OCI-LY3 (cell line): ENCODE results near the gene PTTG1IP.

Experiments used
- H2AFZ ChIP-seq: fragments of 200-600, 300-600 bp; shearing (Covaris generic); 2 replicates; pipeline ENCODE4 v1.6.0; 2014; ENCODE audit warnings: antibody characterized with exemption, low read depth, low read length
- H3K27ac ChIP-seq: fragments of 200-600, 300-600 bp; sonication (generic); 2 replicates; pipeline ENCODE4 v1.5.1; 2014; ENCODE audit warnings: mild to moderate bottlenecking, low read length, moderate library complexity, mixed read lengths
- H3K27me3 ChIP-seq: fragments of 200-600, 300-600 bp; sonication (generic); 2 replicates; pipeline ENCODE4 v1.6.1; 2014; ENCODE audit warnings: low read depth, low read length, mixed read lengths
- H3K36me3 ChIP-seq: fragments of 200-600, 300-600 bp; sonication (generic); replicated peaks from 2 replicates; pipeline ENCODE3; 2014; ENCODE audit warnings: low read depth, low read length, mixed read lengths
- H3K4me1 ChIP-seq: fragments of 300-600, 200-600 bp; sonication (generic); 2 replicates; pipeline ENCODE4 v1.6.1; 2014; ENCODE audit warnings: low read length, mixed read lengths
- H3K4me2 ChIP-seq: fragments of 200-600, 300-600 bp; sonication (generic); 2 replicates; pipeline ENCODE4 v1.6.1; 2014; ENCODE audit warnings: low read length, mixed read lengths
- H3K4me3 ChIP-seq: fragments of 300-600, 200-600 bp; sonication (generic); 2 replicates; pipeline ENCODE4 v1.5.1; 2014; ENCODE audit warnings: antibody characterized with exemption, mild to moderate bottlenecking, low read length, moderate library complexity
- H3K79me2 ChIP-seq: fragments of 300-600, 200-600 bp; shearing (Covaris generic); 2 replicates; pipeline ENCODE4 v1.6.1; 2014; ENCODE audit warnings: mild to moderate bottlenecking, low read length, mixed read lengths
- H3K9ac ChIP-seq: fragments of 300-600, 200-600 bp; shearing (Covaris generic); 2 replicates; pipeline ENCODE4 v1.6.0; 2014; ENCODE audit warnings: mild to moderate bottlenecking, low read length, moderate library complexity
- H3K9me3 ChIP-seq: fragments of 200-600, 300-600 bp; shearing (Covaris generic); 2 replicates; pipeline ENCODE4 v1.6.1; 2014; ENCODE audit warnings: low read length, mixed read lengths; ENCODE audit not compliant: insufficient read depth
- H4K20me1 ChIP-seq: fragments of 200-600, 300-600 bp; sonication (generic); 2 replicates; pipeline ENCODE4 v1.6.1; 2016; ENCODE audit warnings: low read length, mixed read lengths; ENCODE audit not compliant: insufficient read depth
- EZH2phosphoT487 ChIP-seq: fragments of 200-600 bp; shearing (Covaris generic); IDR thresholded peaks from 2 replicates; pipeline ENCODE4 v1.6.1; 2018; ENCODE audit warnings: antibody characterized with exemption, mixed run types, low read depth
- TF ChIP-seq, protein P1 (sequence below): fragments of 200-600, 300-600 bp; sonication (generic); IDR thresholded peaks from 2 replicates; pipeline ENCODE4 v1.5.1; 2014; ENCODE audit warnings: antibody characterized with exemption, low read length, low read depth

PTTG1IP gene

DNA sequence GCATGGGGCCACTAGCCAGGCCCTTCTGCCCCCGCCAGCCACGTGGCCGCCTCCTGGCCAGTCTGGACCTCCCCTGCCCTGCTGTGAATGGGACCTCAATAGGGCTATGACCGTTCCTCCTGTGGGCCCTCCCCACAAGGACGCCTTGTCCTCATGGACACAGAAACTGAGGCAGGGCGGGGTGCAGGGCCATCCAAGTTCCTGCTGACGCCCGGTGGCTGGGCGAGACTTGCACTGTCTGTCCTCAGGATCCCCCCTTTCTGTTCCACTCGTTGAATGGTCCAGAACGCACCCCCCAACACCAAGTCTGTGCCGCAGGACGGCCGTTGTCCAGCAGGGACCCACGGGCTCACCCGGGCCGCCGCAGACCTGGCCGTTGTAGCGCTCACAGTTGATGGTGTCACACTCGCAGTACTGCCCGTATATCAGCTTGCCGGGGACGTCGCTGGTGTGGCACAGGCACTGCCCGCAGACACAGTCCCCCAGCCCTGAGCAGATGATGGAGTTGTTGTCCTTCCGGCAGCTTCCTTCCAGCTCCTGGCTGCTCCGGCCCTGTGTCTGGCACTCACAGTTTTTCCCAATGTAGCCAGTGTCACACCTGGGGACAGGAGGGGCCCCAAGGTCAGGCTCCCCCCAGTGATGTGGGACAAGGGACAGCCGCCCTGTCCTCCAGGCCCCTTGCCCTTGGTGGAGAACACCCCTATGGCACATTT lies 16.3 kb upstream of the PTTG1IP start:
- H3K27ac ChIP-seq = no peak overlapping the region
- H3K27me3 ChIP-seq = no peaks in the 10 kb centered on the region
- no peaks in the 10 kb centered on the region for H3K4me1 ChIP-seq
- H3K4me3 ChIP-seq = no peak overlapping the region
- H3K9ac ChIP-seq = no peak overlapping the region
- H3K79me2 ChIP-seq = no peaks in the 10 kb centered on the region
- TF ChIP-seq EZH2phosphoT487 = no peak
- TF ChIP-seq, protein P1, sequence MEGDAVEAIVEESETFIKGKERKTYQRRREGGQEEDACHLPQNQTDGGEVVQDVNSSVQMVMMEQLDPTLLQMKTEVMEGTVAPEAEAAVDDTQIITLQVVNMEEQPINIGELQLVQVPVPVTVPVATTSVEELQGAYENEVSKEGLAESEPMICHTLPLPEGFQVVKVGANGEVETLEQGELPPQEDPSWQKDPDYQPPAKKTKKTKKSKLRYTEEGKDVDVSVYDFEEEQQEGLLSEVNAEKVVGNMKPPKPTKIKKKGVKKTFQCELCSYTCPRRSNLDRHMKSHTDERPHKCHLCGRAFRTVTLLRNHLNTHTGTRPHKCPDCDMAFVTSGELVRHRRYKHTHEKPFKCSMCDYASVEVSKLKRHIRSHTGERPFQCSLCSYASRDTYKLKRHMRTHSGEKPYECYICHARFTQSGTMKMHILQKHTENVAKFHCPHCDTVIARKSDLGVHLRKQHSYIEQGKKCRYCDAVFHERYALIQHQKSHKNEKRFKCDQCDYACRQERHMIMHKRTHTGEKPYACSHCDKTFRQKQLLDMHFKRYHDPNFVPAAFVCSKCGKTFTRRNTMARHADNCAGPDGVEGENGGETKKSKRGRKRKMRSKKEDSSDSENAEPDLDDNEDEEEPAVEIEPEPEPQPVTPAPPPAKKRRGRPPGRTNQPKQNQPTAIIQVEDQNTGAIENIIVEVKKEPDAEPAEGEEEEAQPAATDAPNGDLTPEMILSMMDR = no peak
- H2AFZ ChIP-seq = no peak overlapping the region
- no peaks in the 10 kb centered on the region for H3K9me3 ChIP-seq
- no peaks in the 10 kb centered on the region for H3K36me3 ChIP-seq
- no peaks in the 10 kb centered on the region for H4K20me1 ChIP-seq
- no peak overlapping the region for H3K4me2 ChIP-seq

DNA sequence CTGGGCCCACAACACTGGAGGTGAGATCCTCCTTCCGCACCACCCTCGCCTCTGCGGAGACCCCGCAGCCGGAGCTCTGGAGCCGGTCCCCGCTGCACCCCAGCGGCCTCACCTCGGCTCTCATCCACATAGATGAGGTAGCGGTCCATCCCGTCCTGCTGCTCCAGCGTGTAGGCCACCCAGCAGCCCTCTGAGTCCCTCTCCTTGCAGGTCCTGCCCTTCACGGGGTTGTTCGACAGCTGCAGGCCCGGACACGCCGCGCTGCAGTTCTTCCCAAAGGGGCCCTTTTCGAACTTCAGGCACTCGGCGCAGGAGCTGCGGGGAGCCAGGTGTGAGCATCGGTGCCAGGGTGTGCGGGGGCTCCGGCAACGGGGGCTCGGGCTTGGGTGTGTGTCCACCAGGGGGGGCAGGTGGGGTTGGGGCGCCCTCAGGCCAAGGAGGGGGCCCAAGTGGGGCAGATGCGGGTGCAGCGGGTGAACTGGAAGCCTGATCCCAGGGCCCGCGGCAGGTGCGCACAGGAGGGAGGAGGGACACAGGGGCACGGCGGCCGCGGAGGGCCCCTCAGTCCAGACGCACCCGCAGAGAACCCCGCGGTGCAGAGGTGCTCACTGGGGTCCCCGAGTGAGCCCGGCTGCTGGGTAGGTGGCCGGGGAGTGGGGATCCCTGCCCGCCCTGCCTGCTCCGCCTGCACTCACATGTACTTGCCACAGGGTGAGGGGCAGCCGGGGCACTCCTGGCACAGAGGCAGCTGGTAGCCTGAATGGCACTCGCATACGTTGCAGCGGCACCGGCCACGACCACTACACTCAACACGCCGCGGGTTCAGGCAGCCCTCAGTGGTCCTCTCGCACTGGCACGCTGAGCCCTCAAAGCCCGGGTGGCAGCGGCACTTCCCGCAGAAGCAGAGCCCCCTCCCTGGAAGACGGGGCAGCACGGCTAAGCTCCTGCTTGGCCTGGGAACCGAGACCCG lies 15.4 kb upstream of the PTTG1IP start:
- Histone ChIP-seq H4K20me1 (no peaks in the 10 kb centered on the region), H3K27me3 (no peaks in the 10 kb centered on the region), H3K4me3 (no peak overlapping the region), H3K27ac (no peak overlapping the region), H3K4me1 (no peaks in the 10 kb centered on the region), H3K9ac (no peak overlapping the region), H3K4me2 (no peak overlapping the region), H3K9me3 (no peaks in the 10 kb centered on the region), H2AFZ (no peak overlapping the region), H3K36me3 (no peaks in the 10 kb centered on the region), H3K79me2 (no peaks in the 10 kb centered on the region)
- TF ChIP-seq, protein P1 = no peak
- no peak for TF ChIP-seq EZH2phosphoT487

DNA sequence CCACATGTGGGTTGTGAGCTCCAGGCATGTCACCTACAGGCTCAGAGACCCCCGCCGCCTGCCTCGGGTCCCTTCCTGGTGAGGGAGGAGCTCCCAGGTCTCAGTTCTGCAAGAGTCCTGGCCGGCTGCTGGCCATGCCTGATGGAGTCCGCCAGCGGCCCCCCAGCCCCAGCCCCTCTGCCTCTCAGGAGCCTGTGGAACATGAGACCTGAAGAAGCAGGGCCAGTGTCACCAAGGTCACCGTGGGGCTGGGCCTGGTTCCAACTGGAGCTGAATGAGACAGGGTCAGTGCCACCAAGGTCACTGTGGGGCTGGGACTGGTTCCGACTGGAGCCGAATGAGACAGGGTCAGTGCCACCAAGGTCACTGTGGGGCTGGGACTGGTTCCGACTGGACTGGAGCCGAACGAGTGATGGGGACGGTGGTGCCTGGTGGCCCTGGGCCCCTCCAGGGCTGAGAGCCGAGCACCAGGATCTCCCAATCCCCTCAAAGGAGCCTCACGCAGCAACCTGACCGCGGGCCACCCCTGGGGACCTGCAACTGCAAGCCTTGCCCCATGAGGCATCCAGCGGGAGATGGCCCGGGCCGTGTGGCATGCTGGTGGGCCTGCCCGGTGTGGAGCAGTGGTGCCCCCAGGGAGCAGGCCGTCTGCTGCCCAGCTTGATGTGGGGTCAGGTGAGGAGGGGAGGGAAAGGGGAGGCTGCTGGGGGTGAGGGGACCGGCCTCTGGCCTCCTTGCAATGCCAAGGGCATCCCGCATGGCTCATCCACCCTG lies 14.5 kb upstream of the PTTG1IP start:
- TF ChIP-seq, protein P1 = no peak
- no peak for TF ChIP-seq EZH2phosphoT487
- Histone ChIP-seq H3K4me2 (no peak overlapping the region), H3K79me2 (no peaks in the 10 kb centered on the region)

More for the DNA sequence above, 14.5 kb upstream of the PTTG1IP start:
- no peaks in the 10 kb centered on the region for H4K20me1 ChIP-seq
- no peak overlapping the region for H3K27ac ChIP-seq
- H3K4me1 ChIP-seq = no peaks in the 10 kb centered on the region
- no peak overlapping the region for H3K9ac ChIP-seq
- H3K9me3 ChIP-seq = no peaks in the 10 kb centered on the region
- no peaks in the 10 kb centered on the region for H3K27me3 ChIP-seq
- H2AFZ ChIP-seq = no peak overlapping the region
- H3K4me3 ChIP-seq = no peak overlapping the region
- no peaks in the 10 kb centered on the region for H3K36me3 ChIP-seq
